ENCODE data around the gene CDH19.

CDH19 gene

GRCh38 chr18:66587430-66587829, 16.5 kb downstream of the CDH19 start:
- no peak for DNase-seq
- Histone ChIP-seq H3K27me3 (no peaks in the 10 kb centered on the region), H3K36me3 (no peaks in the 10 kb centered on the region), H3K9me3 (no peaks in the 10 kb centered on the region), H3K4me3 (ENCODE audit: low read depth, low read length) (no peak overlapping the region), H3K4me1 (no peaks in the 10 kb centered on the region)
- no peak for TF ChIP-seq CTCF (IDR thresholded peaks at IDR 0.05; ENCODE audit: low read depth, low read length)

- no peak for DNase-seq
- Histone ChIP-seq H3K9me3 (no peaks in the 10 kb centered on the region), H3K27me3 (no peaks in the 10 kb centered on the region), H3K4me1 (no peaks in the 10 kb centered on the region), H3K4me3 (ENCODE audit: low read depth, low read length) (no peak overlapping the region), H3K36me3 (no peaks in the 10 kb centered on the region)
- TF ChIP-seq CTCF (IDR thresholded peaks at IDR 0.05; ENCODE audit: low read depth, low read length), result no peak
These were observed 21.7 kb downstream of the CDH19 start for GRCh38 chr18:66582211-66582610.

- Histone ChIP-seq H3K27me3 (no peaks in the 10 kb centered on the region), H3K36me3 (no peaks in the 10 kb centered on the region), H3K4me3 (ENCODE audit: low read depth, low read length) (no peak overlapping the region), H3K9me3 (no peaks in the 10 kb centered on the region), H3K4me1 (no peaks in the 10 kb centered on the region)
- DNase-seq, result no peak
- TF ChIP-seq CTCF (IDR thresholded peaks at IDR 0.05; ENCODE audit: low read depth, low read length), result no peak
These were observed 28.6 kb downstream of the CDH19 start for GRCh38 chr18:66575263-66575662.

GRCh38 chr18:66571845-66572244, 32.0 kb downstream of the CDH19 start:
- Histone ChIP-seq H3K9me3 (no peaks in the 10 kb centered on the region), H3K36me3 (no peaks in the 10 kb centered on the region), H3K4me3 (ENCODE audit: low read depth, low read length) (no peak overlapping the region), H3K4me1 (no peaks in the 10 kb centered on the region), H3K27me3 (no peaks in the 10 kb centered on the region)
- TF ChIP-seq CTCF (IDR thresholded peaks at IDR 0.05; ENCODE audit: low read depth, low read length), result no peak
- DNase-seq, result no peak

GRCh38 chr18:66566616-66567015, 37.3 kb downstream of the CDH19 start:
- TF ChIP-seq CTCF (IDR thresholded peaks at IDR 0.05; ENCODE audit: low read depth, low read length), result no peak

GRCh38 chr18:66564236-66564635, 39.7 kb downstream of the CDH19 start:
- DNase-seq, result no peak
- no peaks in the 10 kb centered on the region for H3K9me3 ChIP-seq
- H3K4me1 ChIP-seq, result no peaks in the 10 kb centered on the region
- no peak for TF ChIP-seq CTCF (IDR thresholded peaks at IDR 0.05; ENCODE audit: low read depth, low read length)
- H3K36me3 ChIP-seq, result no peaks in the 10 kb centered on the region
- no peaks in the 10 kb centered on the region for H3K27me3 ChIP-seq
- no peak overlapping the region for H3K4me3 ChIP-seq (ENCODE audit: low read depth, low read length)

More at GRCh38 chr18:66566616-66567015, 37.3 kb downstream of the CDH19 start:
- Histone ChIP-seq H3K27me3 (no peaks in the 10 kb centered on the region), H3K9me3 (no peaks in the 10 kb centered on the region), H3K4me3 (ENCODE audit: low read depth, low read length) (no peak overlapping the region), H3K36me3 (no peaks in the 10 kb centered on the region), H3K4me1 (no peaks in the 10 kb centered on the region)
- no peak for DNase-seq

Measured in BE2C (cell line).